ENCODE measurements around the gene CST9L.

DNA sequence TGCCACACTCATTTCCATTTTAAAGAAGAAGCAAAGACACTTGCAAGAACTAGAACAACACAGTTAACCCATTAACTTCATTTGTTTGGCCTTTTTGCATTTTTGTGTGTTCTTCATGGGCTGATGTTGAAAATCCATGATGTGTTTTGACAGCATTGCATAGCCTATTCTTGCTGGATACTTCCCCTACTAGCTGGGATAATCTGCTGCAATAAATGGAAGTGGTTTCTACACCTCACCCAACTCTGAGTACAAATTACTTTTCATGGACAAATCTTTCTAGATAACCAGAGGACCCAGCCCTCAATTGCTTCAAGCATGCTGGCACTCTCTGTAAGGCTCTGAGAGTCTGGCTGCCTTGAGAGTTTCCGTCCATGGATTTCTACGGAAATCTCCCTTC is 26.5 kb downstream of the CST9L start:
- TF ChIP-seq, protein P1, sequence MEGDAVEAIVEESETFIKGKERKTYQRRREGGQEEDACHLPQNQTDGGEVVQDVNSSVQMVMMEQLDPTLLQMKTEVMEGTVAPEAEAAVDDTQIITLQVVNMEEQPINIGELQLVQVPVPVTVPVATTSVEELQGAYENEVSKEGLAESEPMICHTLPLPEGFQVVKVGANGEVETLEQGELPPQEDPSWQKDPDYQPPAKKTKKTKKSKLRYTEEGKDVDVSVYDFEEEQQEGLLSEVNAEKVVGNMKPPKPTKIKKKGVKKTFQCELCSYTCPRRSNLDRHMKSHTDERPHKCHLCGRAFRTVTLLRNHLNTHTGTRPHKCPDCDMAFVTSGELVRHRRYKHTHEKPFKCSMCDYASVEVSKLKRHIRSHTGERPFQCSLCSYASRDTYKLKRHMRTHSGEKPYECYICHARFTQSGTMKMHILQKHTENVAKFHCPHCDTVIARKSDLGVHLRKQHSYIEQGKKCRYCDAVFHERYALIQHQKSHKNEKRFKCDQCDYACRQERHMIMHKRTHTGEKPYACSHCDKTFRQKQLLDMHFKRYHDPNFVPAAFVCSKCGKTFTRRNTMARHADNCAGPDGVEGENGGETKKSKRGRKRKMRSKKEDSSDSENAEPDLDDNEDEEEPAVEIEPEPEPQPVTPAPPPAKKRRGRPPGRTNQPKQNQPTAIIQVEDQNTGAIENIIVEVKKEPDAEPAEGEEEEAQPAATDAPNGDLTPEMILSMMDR (IDR thresholded peaks at IDR 0.05; ENCODE audit: low read depth, low read length), result no peak
- no peak for TF ChIP-seq MYC (IDR thresholded peaks at IDR 0.05; ENCODE audit: low read depth, low read length)
